ACC112 (cell line): Measurements from ENCODE around the gene PRUNE2.

Experiments
- H2AFZ ChIP-seq: fragments of 200-600 bp; sonication (generic); one replicate; pipeline ENCODE4 v1.6.0; 2017; ENCODE audit warnings: antibody characterized with exemption, low read length; ENCODE audit not compliant: unreplicated experiment
- H3K27ac ChIP-seq: fragments of 200-600 bp; sonication (generic); 2 replicates; pipeline ENCODE4 v1.5.1; 2014; ENCODE audit warnings: low read depth, mild to moderate bottlenecking, antibody characterized with exemption, low read length, moderate library complexity
- H3K27me3 ChIP-seq: fragments of 200-600 bp; sonication (generic); 2 replicates; pipeline ENCODE4 v1.6.1; 2014; ENCODE audit warnings: mild to moderate bottlenecking, antibody characterized with exemption, low read length, moderate library complexity, mixed read lengths; ENCODE audit not compliant: insufficient read depth
- H3K36me3 ChIP-seq: fragments of 200-600 bp; sonication (generic); 2 replicates; pipeline ENCODE4 v1.6.1; 2016; ENCODE audit warnings: mild to moderate bottlenecking, antibody characterized with exemption, low read length, moderate library complexity, mixed read lengths; ENCODE audit not compliant: insufficient read depth
- H3K4me1 ChIP-seq: fragments of 200-600 bp; sonication (generic); one replicate; pipeline ENCODE4 v1.6.1; 2016; ENCODE audit warnings: low read length, mixed read lengths; ENCODE audit not compliant: insufficient read depth, unreplicated experiment, control insufficient read depth
- H3K4me3 ChIP-seq: fragments of 200-600 bp; sonication (generic); 2 replicates; pipeline ENCODE4 v1.5.1; 2014; ENCODE audit warnings: mild to moderate bottlenecking, low read depth, low read length
- H3K79me2 ChIP-seq: fragments of 200-600 bp; sonication (generic); one replicate; pipeline ENCODE4 v1.6.0; 2016; ENCODE audit warnings: low read length; ENCODE audit not compliant: control insufficient read depth, unreplicated experiment, insufficient read depth

Gene PRUNE2

DNA sequence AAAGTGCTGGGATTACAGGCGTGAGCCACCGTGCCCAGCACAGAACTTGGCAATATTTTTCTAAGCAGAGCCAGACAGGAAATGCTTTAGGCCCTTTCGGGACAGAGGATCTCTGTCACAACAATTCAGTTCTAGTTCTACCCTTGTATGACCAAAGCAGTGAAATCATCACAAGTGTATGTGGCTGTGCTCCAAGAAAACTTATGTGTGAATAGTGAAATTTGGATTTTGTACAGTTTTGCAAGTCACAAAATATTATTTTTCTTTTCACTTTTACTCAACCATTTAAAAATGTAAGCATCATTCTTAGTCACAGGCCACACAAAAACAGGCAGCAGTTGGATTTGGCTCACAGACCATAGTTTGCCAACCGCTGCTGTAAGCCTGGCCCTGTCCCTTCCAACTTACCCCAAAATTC, 20.4 kb upstream of the PRUNE2 start:
- peaks cover 33% of the 10 kb centered on the region for H3K4me1 ChIP-seq
- peak overlapping the region; percentile 15; the same call in 1 of the 2 replicates for H3K4me3 ChIP-seq
- peak overlapping the region; percentile 98 for H3K27ac ChIP-seq
- H2AFZ ChIP-seq = no peak overlapping the region
- H3K27me3 ChIP-seq = no peaks in the 10 kb centered on the region
- H3K36me3 ChIP-seq = 0 out of 2 replicates have a peak, but pooled peaks cover 4% of the 10 kb centered on the region
- no peaks in the 10 kb centered on the region for H3K79me2 ChIP-seq

DNA sequence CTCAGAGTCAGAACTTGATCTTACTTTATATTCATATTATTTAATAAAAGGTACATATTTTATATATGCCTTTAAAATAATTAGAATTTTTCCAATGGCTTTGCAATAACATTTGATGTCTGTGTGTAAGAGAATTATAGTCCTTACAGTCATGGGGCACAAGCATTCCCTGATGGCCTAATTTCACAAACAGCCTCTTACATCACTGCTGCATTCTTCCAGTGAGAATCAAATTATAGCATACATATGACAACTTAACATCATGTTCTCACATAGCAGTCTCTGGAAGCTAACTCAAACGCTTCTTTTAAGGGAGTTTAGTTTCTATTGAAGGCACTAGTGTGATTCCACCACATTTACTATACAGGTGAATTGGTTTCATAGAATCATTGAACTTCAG, 15.3 kb upstream of the PRUNE2 start:
- H3K27ac ChIP-seq = no peak overlapping the region
- no peak overlapping the region for H2AFZ ChIP-seq
- H3K4me1 ChIP-seq = peaks cover 12% of the 10 kb centered on the region
- H3K4me3 ChIP-seq = no peak overlapping the region
- 0 out of 2 replicates have a peak, but pooled peaks cover 4% of the 10 kb centered on the region for H3K36me3 ChIP-seq
- no peaks in the 10 kb centered on the region for H3K79me2 ChIP-seq
- no peaks in the 10 kb centered on the region for H3K27me3 ChIP-seq

GRCh38 chr9:76917299-76917698, 11.4 kb upstream of the PRUNE2 start:
- no peaks in the 10 kb centered on the region for H3K36me3 ChIP-seq
- no peaks in the 10 kb centered on the region for H3K79me2 ChIP-seq
- no peak overlapping the region for H2AFZ ChIP-seq
- H3K27ac ChIP-seq = no peak overlapping the region
- no peaks in the 10 kb centered on the region for H3K27me3 ChIP-seq
- peaks cover 12% of the 10 kb centered on the region for H3K4me1 ChIP-seq
- no peak overlapping the region for H3K4me3 ChIP-seq

DNA sequence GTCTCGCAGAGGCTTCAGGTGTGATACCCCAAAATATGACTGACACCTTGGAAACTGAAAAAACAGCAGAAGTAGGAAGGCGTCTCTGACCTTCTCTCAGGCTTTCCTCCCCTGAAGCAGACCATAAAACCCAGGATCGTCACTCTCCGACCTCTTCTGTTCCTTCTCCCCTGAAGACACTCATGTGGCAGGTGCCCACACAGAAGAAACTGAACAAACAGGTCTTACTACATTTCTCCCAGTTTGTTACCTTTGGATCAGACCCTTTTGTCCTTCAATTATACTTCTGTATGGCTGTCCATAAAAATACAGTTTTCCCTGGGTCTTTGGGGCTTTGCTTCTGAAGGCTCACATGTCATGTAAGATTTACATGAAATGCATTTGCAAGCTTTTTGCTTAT, 10.3 kb upstream of the PRUNE2 start:
- Histone ChIP-seq H3K4me1 (peaks cover 23% of the 10 kb centered on the region), H3K27me3 (no peaks in the 10 kb centered on the region), H3K79me2 (no peaks in the 10 kb centered on the region), H3K27ac (no peak overlapping the region), H3K4me3 (no peak overlapping the region), H2AFZ (no peak overlapping the region), H3K36me3 (no peaks in the 10 kb centered on the region)

GRCh38 chr9:76913467-76913866, 7.6 kb upstream of the PRUNE2 start:
- Histone ChIP-seq H3K36me3 (no peaks in the 10 kb centered on the region), H3K4me1 (peaks cover 23% of the 10 kb centered on the region), H3K4me3 (no peak overlapping the region), H3K79me2 (no peaks in the 10 kb centered on the region), H2AFZ (no peak overlapping the region), H3K27me3 (no peaks in the 10 kb centered on the region), H3K27ac (peak overlapping the region; percentile 76)

- Histone ChIP-seq H3K27ac (peak overlapping the region; percentile 76), H3K79me2 (no peaks in the 10 kb centered on the region), H2AFZ (peak overlapping the region; percentile 56), H3K4me3 (no peak overlapping the region), H3K4me1 (peaks cover 23% of the 10 kb centered on the region), H3K36me3 (no peaks in the 10 kb centered on the region), H3K27me3 (no peaks in the 10 kb centered on the region)
Observed at GRCh38 chr9:76912636-76913275, 6.8 kb upstream of the PRUNE2 start.

- H3K4me1 ChIP-seq = peaks cover 23% of the 10 kb centered on the region
- H3K27ac ChIP-seq = peak overlapping the region; percentile 76
Observed at GRCh38 chr9:76911971-76912370, 6.1 kb upstream of the PRUNE2 start.

DNA sequence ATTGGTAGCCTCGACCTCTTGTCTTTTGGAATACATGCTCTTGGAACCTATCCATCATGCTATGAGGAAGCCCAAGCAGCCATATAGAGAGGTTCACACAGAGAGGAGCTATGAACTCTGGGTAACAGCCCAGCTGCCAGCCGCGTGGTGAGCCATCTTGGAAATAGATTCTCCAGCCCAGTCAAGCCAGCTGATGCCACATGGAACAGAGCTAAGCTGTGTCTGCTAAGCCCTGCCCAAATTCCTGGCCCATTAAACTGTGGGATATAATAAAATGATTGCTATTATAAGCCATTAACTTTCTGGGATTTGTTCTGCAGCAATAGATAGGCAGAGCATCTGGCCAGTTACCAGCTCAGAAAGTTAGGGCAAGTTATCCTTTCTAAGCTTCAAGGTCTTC, 4.9 kb upstream of the PRUNE2 start:
- H3K4me1 ChIP-seq = peaks cover 23% of the 10 kb centered on the region
- H3K27me3 ChIP-seq = no peaks in the 10 kb centered on the region
- no peak overlapping the region for H3K27ac ChIP-seq

More at GRCh38 chr9:76911971-76912370, 6.1 kb upstream of the PRUNE2 start:
- Histone ChIP-seq H3K79me2 (no peaks in the 10 kb centered on the region), H2AFZ (no peak overlapping the region), H3K4me3 (no peak overlapping the region), H3K27me3 (no peaks in the 10 kb centered on the region), H3K36me3 (no peaks in the 10 kb centered on the region)

GRCh38 chr9:76906647-76906975, 697 bp upstream of the PRUNE2 start:
- no peak overlapping the region for H2AFZ ChIP-seq
- H3K27ac ChIP-seq = no peak overlapping the region
- peaks cover 14% of the 10 kb centered on the region for H3K79me2 ChIP-seq
- H3K4me3 ChIP-seq = peak overlapping the region; percentile 87
- no peaks in the 10 kb centered on the region for H3K27me3 ChIP-seq
- no peaks in the 10 kb centered on the region for H3K36me3 ChIP-seq
- peaks cover 15% of the 10 kb centered on the region for H3K4me1 ChIP-seq

More for the DNA sequence above, 4.9 kb upstream of the PRUNE2 start:
- H3K36me3 ChIP-seq = no peaks in the 10 kb centered on the region
- H3K4me3 ChIP-seq = no peak overlapping the region
- H3K79me2 ChIP-seq = no peaks in the 10 kb centered on the region
- no peak overlapping the region for H2AFZ ChIP-seq

DNA sequence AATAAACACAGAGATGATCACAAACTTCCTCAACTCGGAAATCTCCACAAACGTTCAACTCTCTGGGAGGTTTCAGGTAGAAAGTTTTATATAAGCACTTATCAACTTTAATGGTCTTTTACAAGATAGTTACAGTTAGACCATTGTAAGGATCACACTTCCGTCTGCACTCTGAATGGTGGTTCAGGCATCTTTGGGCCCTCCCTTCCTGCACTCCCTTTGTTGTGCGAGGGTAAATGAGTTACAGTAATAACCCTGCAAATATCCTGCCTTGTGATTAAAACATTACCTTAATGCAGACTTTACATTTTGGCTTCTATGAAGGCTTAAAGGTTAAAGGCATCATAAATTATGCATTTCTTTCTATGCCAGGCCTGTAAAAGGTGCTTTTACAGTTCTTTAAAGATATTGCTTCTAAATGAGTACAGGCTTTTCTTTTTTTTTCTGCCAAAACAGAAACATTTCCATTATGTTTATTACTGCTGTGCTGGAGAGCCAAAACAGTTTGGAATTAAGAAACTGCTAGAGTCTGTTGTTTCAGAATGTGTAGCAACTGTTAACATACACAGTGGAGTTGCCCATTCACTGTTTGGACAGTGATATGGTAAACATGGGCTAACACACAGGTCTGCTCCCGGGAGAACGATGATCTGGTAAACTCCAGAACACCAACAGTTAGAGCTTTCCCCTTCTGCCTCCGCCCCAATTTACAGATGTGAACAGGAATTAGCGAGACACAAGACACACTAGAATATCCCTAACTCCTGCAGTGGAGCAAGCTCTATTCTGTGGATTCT, 1.1 kb downstream of the PRUNE2 start:
- Histone ChIP-seq H3K36me3 (no peaks in the 10 kb centered on the region), H3K79me2 (peaks cover 14% of the 10 kb centered on the region), H3K4me3 (peak overlapping the region; percentile 87), H3K4me1 (peaks cover 12% of the 10 kb centered on the region), H3K27me3 (no peaks in the 10 kb centered on the region), H3K27ac (no peak overlapping the region), H2AFZ (peak overlapping the region; percentile 74)

DNA sequence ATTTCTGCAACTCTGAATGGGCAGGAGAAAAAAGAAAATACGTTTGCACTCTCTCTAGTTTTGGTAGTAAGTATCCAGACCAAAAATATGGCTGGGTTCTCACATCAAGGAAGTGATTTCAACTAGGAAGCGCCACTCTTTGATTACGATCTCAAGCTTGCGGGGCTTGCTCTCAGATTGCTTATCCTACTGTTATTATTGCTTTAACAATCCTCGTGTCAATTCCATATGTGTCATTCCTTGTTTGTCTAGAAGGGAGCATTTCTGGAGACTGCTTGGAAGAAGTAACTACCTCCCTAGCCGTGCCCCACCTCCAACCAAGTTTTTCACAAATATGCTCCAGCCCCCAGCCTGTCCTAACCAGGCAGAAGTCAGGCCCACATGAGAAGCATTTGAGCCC, 3.5 kb downstream of the PRUNE2 start:
- Histone ChIP-seq H3K4me1 (peaks cover 12% of the 10 kb centered on the region), H3K36me3 (no peaks in the 10 kb centered on the region), H3K27ac (no peak overlapping the region), H3K27me3 (no peaks in the 10 kb centered on the region), H3K4me3 (no peak overlapping the region), H3K79me2 (peaks cover 14% of the 10 kb centered on the region), H2AFZ (no peak overlapping the region)
